Ovary (tissue), 3 donors: ENCODE data around the gene SRCAP.

Source experiments
- EP300 ChIP-seq: sonication (generic); formaldehyde crosslinking; IDR thresholded peaks from one replicate; pipeline ENCODE4 v1.6.1; 2017; ENCODE audit warnings: antibody characterized with exemption
- POLR2A ChIP-seq: fragments of 450-650 bp; IDR thresholded peaks from one replicate; pipeline ENCODE4 v1.6.1; 2017; ENCODE audit warnings: antibody characterized with exemption, mild to moderate bottlenecking, moderate library complexity
- TF ChIP-seq, protein P1 (sequence below), 3 donors: fragments of 450-650 bp in 2 of 3; fragments of 200-600 bp in 1 of 3; IDR thresholded peaks; one replicate each; pipeline versions ENCODE4 v1.5.1 to v1.8.0; 2016 to 2022; ENCODE audit warnings: antibody characterized with exemption in 3 of 3, mild to moderate bottlenecking in 1 of 3
- donor health status: DM: no; HTN: no; CAD: no.

DNA sequence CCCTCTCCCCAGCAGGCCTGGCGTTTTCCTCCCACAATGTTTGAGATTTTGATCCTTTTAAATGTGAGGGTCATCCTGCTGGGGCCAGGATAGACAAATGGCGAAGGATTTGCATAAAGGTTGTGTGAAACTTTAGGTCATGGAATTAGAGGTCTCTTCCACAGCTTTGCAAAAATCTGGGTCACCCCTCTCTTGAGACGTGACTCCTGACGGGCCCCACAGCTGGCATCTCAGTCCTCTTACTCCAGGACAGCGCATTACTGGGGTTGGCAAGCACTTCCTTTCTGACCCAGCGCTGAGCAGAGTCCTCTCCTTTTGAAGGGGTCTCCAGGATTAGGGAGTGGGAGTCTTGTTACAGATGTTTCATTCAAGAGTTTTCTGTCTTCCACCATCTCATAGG, 80.6 kb downstream of the SRCAP start:
- TF ChIP-seq POLR2A (no peak), EP300 (no peak)
- TF ChIP-seq, protein P1, sequence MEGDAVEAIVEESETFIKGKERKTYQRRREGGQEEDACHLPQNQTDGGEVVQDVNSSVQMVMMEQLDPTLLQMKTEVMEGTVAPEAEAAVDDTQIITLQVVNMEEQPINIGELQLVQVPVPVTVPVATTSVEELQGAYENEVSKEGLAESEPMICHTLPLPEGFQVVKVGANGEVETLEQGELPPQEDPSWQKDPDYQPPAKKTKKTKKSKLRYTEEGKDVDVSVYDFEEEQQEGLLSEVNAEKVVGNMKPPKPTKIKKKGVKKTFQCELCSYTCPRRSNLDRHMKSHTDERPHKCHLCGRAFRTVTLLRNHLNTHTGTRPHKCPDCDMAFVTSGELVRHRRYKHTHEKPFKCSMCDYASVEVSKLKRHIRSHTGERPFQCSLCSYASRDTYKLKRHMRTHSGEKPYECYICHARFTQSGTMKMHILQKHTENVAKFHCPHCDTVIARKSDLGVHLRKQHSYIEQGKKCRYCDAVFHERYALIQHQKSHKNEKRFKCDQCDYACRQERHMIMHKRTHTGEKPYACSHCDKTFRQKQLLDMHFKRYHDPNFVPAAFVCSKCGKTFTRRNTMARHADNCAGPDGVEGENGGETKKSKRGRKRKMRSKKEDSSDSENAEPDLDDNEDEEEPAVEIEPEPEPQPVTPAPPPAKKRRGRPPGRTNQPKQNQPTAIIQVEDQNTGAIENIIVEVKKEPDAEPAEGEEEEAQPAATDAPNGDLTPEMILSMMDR (IDR thresholded peaks at IDR 0.05) = no peak
